ENCODE data around the gene KLHL17. TPM values are rescaled to one million over a fixed set of nuclear protein-coding genes. Genes with fewer than 3 reads are reported as not detected.

The KLHL17 gene
- total RNA-seq, 1 experiment from 2014 or later: 41.4 TPM

DNA sequence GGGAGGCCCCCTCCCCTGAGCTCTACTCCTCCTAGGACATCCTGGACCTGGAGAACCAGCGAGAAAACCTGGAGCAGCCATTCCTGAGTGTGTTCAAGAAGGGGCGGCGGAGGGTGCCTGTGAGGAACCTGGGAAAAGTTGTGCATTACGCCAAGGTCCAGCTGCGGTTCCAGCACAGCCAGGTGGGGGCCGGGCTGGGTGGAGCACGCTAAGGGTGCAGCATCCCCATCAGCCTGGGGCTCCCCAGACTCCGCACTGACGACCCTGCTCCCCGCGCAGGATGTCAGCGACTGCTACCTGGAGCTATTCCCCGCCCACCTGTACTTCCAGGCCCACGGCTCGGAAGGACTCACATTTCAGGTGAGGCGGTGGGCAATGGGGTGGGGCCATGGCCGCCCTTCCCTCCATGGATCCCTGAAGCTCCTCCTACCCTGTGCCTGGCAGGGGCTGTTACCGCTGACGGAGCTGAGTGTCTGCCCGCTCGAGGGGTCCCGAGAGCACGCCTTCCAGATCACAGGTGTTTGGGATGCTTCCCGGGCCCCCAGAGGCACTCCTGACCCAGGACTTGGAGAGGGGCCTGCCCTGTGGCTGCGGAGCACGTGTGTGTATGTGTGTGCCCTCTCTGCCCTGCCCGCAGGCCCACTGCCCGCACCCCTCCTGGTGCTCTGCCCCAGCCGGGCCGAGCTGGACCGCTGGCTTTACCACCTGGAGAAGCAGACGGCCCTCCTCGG is 10.0 kb downstream of the KLHL17 start:
- Histone ChIP-seq H3K79me1 (ENCODE audit: insufficient read depth, low read depth, low read length, poor library complexity, severe bottlenecking) (no peaks in the 10 kb centered on the region), H3K9me3 (ENCODE audit: control insufficient read depth, low read depth, low read length) (no peaks in the 10 kb centered on the region), H4K91ac (ENCODE audit: insufficient read length, low read depth, low read length) (no peak overlapping the region), H3K56ac (ENCODE audit: insufficient read length, low read depth, low read length) (no peak overlapping the region), H3K27me3 (ENCODE audit: insufficient read depth, low read length) (peaks cover 11% of the 10 kb centered on the region; the same call in 1 of the 2 replicates), H3T11ph (ENCODE audit: low read length) (no peak overlapping the region), H3K4me2 (ENCODE audit: insufficient read depth, insufficient read length, low read length) (no peak overlapping the region), H3K18ac (ENCODE audit: insufficient read length, low read depth, low read length) (no peak overlapping the region), H2BK120ac (ENCODE audit: low read depth, low read length, poor library complexity, severe bottlenecking) (no peak overlapping the region), H4K5ac (ENCODE audit: insufficient read length, low read depth, low read length) (no peak overlapping the region), H3K23me2 (ENCODE audit: insufficient read length, low read depth, low read length, poor library complexity, severe bottlenecking) (peaks cover 9% of the 10 kb centered on the region), H3K27ac (ENCODE audit: insufficient read length, low read depth, low read length) (no peak overlapping the region), H3K9ac (ENCODE audit: extremely low read depth, insufficient read length, low read length) (no peak overlapping the region), H3K14ac (ENCODE audit: insufficient read depth, low read length) (no peak overlapping the region; the same call in 1 of the 2 replicates), H3K4me1 (ENCODE audit: insufficient read depth, low read length) (no peaks in the 10 kb centered on the region), H2AFZ (ENCODE audit: low read length) (no peak overlapping the region), H3K4ac (ENCODE audit: low read depth, low read length) (no peak overlapping the region), H2BK12ac (ENCODE audit: insufficient read length, low read depth, low read length) (no peak overlapping the region), H2AK5ac (ENCODE audit: insufficient read length, low read length) (no peak overlapping the region), H4K20me1 (ENCODE audit: control insufficient read depth, insufficient read depth, insufficient read length) (no peaks in the 10 kb centered on the region), H2BK5ac (ENCODE audit: insufficient read length, low read length) (no peak overlapping the region), H4K8ac (replicated peaks; ENCODE audit: insufficient read length, low read depth, low read length) (no peak overlapping the region), H3K23ac (ENCODE audit: insufficient read length, low read depth, low read length) (no peak overlapping the region), H2BK15ac (ENCODE audit: low read depth, low read length) (no peak overlapping the region), H3K79me2 (ENCODE audit: insufficient read depth, low read length) (no peaks in the 10 kb centered on the region), H2BK20ac (ENCODE audit: low read depth, low read length, poor library complexity, severe bottlenecking) (no peak overlapping the region)
- Mint-ChIP-seq H3K4me3 (no peak overlapping the region), H3K9me3 (peaks cover 3 to 4% of the 10 kb centered on the region in 2 experiments; a peak in 3 of 5 replicates), H3K4me1 (peaks cover 0 to 3% of the 10 kb centered on the region in 2 experiments; a peak in 2 of 4 replicates), H3K27me3 (ENCODE audit: low read depth) (peaks cover 61% of the 10 kb centered on the region), H3K36me3 (ENCODE audit: insufficient read depth in 1 of 3, low read depth in 3 of 3) (peaks cover 0 to 3% (median 3%) of the 10 kb centered on the region in 3 experiments; a peak in 2 of 7 replicates), H3K27ac (no peak overlapping the region)
- TF ChIP-seq, protein P1, sequence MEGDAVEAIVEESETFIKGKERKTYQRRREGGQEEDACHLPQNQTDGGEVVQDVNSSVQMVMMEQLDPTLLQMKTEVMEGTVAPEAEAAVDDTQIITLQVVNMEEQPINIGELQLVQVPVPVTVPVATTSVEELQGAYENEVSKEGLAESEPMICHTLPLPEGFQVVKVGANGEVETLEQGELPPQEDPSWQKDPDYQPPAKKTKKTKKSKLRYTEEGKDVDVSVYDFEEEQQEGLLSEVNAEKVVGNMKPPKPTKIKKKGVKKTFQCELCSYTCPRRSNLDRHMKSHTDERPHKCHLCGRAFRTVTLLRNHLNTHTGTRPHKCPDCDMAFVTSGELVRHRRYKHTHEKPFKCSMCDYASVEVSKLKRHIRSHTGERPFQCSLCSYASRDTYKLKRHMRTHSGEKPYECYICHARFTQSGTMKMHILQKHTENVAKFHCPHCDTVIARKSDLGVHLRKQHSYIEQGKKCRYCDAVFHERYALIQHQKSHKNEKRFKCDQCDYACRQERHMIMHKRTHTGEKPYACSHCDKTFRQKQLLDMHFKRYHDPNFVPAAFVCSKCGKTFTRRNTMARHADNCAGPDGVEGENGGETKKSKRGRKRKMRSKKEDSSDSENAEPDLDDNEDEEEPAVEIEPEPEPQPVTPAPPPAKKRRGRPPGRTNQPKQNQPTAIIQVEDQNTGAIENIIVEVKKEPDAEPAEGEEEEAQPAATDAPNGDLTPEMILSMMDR (conservative IDR thresholded peaks at IDR 0.05): no peak
- no CpG with 5 or more reads among the region's 33 CpGs for WGBS (ENCODE audit: extremely low coverage, insufficient read length, low lambda C conversion rate)
- DNase-seq: peak; percentile 74

All from H9 (cell line).